ENCODE results near the gene CDCA8.

CDCA8 gene

DNA sequence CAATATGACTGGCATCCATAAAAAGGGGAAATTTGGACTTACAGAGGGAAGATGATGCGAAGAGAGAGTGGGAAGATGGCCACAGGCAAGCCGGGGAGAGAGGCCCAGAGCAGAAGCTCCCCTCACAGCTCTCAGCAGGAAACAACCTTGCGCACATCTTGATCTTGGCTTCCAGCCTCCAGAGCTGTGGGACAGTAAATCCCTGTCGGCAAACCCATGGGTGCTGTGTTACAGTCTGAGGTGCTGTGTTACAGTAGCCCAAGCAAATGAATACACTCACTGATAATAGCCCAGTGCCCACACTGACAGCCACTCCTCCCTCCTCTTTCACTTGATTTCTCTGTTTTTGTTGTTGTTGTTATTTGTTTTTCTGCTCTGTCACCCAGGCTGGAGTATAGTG is 22.4 kb downstream of the CDCA8 start:
- no peak for DNase-seq (ENCODE audit: extremely low read depth in 1 of 2, low read depth in 1 of 2)

DNA sequence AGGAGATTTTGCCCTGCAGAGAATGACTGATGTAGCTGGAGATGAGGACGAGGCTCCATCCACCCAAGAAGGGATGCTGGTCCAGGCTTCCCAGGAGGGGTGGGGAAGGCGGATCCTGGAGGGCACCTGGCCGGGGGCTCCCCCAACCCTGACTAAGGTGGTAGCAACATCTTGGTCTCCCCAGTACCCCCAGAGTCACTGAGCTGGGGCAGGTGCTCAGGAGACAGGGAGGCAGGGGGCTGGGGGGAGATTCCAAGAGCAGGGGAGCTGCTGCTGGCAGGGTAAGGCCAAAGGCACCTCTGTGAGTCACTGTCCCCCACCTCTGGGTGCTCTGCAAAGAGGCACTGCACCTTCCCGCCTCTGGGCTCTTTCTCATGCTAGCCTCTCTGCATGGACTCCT is 24.0 kb downstream of the CDCA8 start:
- DNase-seq (ENCODE audit: extremely low read depth in 1 of 2, low read depth in 1 of 2): no peak

DNA sequence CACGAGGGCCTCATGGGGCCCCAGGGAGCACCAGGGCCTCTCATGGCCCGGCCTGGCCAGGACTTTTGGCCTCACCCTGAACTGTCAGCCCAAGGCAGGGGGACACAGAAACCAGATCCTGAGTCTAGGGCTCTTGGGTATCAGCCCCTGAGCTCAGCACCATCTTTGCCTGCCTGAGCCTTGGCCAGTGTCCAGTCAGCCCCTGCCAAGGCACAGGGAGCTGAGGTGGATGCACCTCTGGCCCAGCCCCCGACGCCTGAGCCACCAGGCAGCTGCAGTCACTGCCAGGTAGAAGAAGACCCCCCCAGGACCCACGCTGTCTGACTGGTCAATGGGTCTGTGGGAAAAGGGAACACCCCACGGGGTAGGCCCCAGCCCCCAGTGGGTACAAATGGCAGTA is 25.3 kb downstream of the CDCA8 start:
- no peak for DNase-seq (ENCODE audit: extremely low read depth in 1 of 2, low read depth in 1 of 2)

GRCh38 chr1:37718181-37718900 is 26.0 kb downstream of the CDCA8 start:
- no peak for DNase-seq (ENCODE audit: extremely low read depth in 1 of 2, low read depth in 1 of 2)

- no peak for DNase-seq (ENCODE audit: extremely low read depth in 1 of 2, low read depth in 1 of 2)
Observed at GRCh38 chr1:37718901-37719571, 26.7 kb downstream of the CDCA8 start.

GRCh38 chr1:37719572-37720195 is 27.4 kb downstream of the CDCA8 start:
- no peak for DNase-seq (ENCODE audit: extremely low read depth in 1 of 2, low read depth in 1 of 2)

DNA sequence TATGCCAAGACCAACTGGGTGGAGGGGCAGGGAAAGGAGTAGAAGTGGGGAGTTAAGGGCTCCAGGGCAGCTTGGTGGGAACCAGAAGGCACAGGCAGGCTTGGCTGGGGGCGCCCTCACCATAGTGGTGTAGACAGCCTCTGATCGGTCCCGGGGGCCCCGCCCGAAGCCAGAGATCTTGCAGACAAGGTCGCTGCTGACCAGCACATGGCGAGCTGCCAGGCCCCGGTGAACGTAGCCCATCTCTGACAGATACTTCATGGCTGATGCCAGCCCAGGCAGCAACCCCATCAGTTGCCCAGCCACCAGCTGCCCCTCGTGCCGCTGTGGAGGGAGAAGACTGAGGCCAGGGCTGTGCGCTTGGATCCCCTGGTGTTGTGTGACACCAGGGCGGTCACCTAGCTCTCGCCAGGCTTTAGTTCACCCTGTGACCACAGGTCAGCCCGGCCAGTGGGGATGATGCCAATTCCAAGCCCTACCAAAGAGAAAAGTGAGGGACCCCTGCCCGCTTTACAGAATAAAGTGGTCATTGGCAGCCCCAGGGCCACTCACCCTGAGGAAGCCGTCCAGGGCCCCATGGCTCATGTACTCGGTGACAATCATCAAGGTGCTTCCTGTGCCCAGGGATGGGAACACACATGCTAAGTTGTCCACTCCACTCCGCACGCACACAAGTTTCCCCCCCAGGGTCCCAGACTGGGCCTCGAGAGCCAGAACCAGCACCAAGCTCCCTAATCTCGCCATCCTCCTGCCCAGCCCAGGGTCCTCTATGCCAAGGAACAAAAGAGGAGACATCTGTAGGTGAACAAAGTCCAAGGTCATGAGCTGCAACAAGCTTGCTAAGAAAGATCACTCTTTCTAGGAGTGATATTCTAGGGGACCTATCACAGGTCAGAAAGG is 28.2 kb downstream of the CDCA8 start:
- no peak for DNase-seq (ENCODE audit: extremely low read depth in 1 of 2, low read depth in 1 of 2)

- no peak for DNase-seq (ENCODE audit: extremely low read depth in 1 of 2, low read depth in 1 of 2)
Observed at GRCh38 chr1:37721565-37721964, 29.2 kb downstream of the CDCA8 start.

- no peak for DNase-seq (ENCODE audit: extremely low read depth in 1 of 2, low read depth in 1 of 2)
Observed at GRCh38 chr1:37722181-37723071, 30.1 kb downstream of the CDCA8 start.

DNA sequence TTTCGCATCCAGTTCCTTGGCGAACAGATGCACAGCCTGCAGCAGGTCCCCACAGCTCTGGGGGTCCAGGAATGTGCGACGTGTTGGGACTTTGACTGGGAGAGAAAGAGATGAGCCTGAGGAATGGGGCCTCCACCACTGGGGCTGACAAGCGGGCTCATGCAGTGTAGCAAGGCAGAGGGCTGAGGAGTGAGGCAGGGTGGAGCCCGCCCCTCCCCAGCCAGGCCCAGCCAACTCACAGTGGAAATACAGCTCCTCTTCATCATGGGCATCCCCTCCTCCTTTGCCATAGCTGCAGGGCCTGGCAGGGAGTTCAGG is 30.7 kb downstream of the CDCA8 start:
- DNase-seq (ENCODE audit: extremely low read depth in 1 of 2, low read depth in 1 of 2): no peak

GRCh38 chr1:37723390-37724078 is 31.2 kb downstream of the CDCA8 start:
- DNase-seq (ENCODE audit: extremely low read depth in 1 of 2, low read depth in 1 of 2): no peak

DNA sequence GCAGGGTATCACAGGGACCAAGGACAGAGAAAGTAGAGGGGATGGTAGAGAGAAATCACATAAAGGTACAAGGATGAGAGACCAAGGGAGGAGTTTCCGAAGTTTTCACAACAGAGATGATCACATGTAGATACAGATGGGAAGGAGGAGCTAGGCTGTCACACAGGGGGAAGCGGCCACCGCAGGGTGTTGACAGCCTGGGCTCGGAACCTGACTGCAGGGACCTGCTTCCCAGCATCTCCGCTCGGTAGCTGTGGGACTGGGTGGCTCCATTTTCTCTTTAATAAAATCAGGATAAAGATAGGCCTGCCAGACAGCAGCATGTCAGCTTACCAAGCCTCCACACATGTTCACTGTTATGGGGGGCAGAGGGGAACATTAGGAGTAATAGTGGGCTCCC is 32.3 kb downstream of the CDCA8 start:
- DNase-seq (ENCODE audit: extremely low read depth in 1 of 2, low read depth in 1 of 2): no peak

DNA sequence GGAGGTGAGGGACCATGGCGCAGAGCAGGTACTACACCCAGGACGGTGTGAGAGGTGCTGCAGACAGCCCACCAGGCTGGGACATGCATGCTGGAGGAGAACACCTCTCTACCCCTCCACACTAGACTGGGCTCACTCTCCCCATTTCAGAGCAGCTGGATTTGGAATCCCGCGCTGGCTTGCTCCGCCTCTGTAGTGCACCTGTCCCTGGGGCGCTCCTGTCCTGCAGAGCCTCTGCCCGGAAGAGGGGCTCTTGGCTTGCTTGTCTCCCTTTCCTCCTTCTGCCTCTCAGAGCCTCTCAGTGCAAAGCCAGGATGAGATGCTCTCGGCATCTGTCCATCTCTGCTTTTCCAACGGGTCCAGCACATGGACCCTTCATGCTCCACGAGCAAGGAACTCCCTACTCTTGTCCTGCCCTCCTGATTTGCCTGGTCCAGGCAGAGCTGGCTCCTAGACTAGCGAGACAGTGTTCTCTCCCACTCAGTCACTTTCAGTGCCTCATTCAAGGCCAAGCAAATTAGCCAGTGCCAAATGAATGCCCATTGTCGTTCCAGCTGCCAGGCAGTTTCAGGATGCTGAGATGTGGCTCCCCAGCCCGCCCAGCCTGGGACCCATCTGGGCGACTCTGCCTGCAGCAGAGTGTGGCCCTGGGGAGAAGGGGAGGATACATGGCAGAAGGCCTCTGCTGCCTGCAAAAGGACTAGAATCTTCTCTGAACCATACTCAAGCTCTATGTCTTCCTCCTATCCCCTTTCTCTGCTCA is 33.7 kb downstream of the CDCA8 start:
- no peak for DNase-seq (ENCODE audit: extremely low read depth in 1 of 2, low read depth in 1 of 2)

- DNase-seq (ENCODE audit: extremely low read depth in 1 of 2, low read depth in 1 of 2): no peak
Observed at GRCh38 chr1:37726751-37727585, 34.7 kb downstream of the CDCA8 start.

- DNase-seq (ENCODE audit: extremely low read depth in 1 of 2, low read depth in 1 of 2): no peak
Observed at GRCh38 chr1:37728416-37728815, 36.1 kb downstream of the CDCA8 start.

GRCh38 chr1:37730376-37730775 is 38.1 kb downstream of the CDCA8 start:
- no peak for DNase-seq (ENCODE audit: extremely low read depth in 1 of 2, low read depth in 1 of 2)

DNA sequence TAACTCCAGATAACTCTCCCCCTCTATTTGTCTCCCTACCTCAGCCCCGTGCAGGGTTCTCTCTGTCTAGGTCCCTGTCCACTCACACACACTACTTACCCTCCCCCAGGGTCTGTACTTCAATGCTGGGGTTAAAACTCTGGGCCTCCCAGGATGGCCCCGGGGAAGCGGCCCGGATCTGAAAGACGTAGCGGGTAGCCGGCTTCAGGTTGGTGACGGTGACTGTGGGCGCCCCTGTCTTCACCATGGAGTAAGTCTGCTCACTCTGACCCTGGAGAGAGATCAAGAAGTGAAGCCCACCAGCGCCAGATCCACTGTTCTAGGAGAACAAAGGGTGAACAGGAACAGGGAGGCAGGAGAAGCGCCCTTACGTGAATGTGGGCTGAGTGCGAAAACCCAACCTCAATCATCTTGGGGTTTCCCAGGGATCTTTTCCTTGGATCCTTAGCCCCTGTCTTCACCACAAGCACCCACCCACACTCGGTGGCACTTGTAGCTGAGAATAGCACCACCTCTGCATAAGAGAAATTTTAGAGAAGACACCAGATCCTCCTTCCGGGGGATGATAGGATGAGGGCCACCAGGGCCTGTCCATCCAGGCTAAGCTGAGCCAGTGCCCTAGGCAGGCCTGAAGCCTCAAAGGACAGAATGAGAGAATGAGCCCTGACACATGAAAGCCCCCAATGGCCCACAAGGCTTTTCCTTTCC is 39.1 kb downstream of the CDCA8 start:
- no peak for DNase-seq (ENCODE audit: extremely low read depth in 1 of 2, low read depth in 1 of 2)
